Esophagus muscularis mucosa (tissue), 4 donors: Measurements from ENCODE around the gene TMEM125. TPM values are rescaled to one million over a fixed set of nuclear protein-coding genes. Genes with fewer than 3 reads are reported as not detected.

Experiments used
- total RNA-seq, 4 donors: library from RNA; depleted of rRNA; stranded (reverse); fragments of >200 nt; gene quantifications; one replicate each; pipeline versions ENCODE4 v1.1.0 to v1.2.1, GENCODE V29; 2016

The TMEM125 gene
- total RNA-seq, 4 donors from 2014 or later, result 0.26 to 0.40 TPM; not detected in 2

Other genes with a start within 250 kb of the TMEM125 start
- 10 to 100 TPM; 49.8 to 71.7 (median 58.4) TPM for gene EBNA1BP2, start 97.7 kb upstream of the TMEM125 start, total RNA-seq
- gene CFAP57, start 97.7 kb upstream of the TMEM125 start, total RNA-seq, result not detected
- gene C1orf210, start 15.6 kb downstream of the TMEM125 start, total RNA-seq, result not detected
- gene TIE1, start 31.0 kb downstream of the TMEM125 start, total RNA-seq, result 10 to 100 TPM; 16.2 to 51.1 (median 32.6) TPM
- gene MPL, start 67.8 kb downstream of the TMEM125 start, total RNA-seq, result under 1 TPM in 2 of 4 donors, not detected in 2; 0.13 to 0.63 TPM
- gene CDC20, start 89.0 kb downstream of the TMEM125 start, total RNA-seq, result 1 to 10 TPM in 1 of 4 donors, under 1 TPM in 1, not detected in 2; 0.42 to 1.7 TPM
- gene ELOVL1, start 98.0 kb downstream of the TMEM125 start, total RNA-seq, result 10 to 100 TPM; 25.7 to 63.2 (median 49.1) TPM
- gene MED8, start 119.8 kb downstream of the TMEM125 start, total RNA-seq, result 10 to 100 TPM; 27.6 to 34.1 (median 32.0) TPM
- 10 to 100 TPM; 25.2 to 45.9 (median 31.3) TPM for gene SZT2, start 119.9 kb downstream of the TMEM125 start, total RNA-seq
- gene HYI, start 183.9 kb downstream of the TMEM125 start, total RNA-seq, result 10 to 100 TPM; 36.3 to 60.5 (median 50.6) TPM